ENCODE results near the gene CTNNA1. TPM values are rescaled to one million over a fixed set of nuclear protein-coding genes. Genes with fewer than 3 reads are reported as not detected.

Gene CTNNA1
- total and polyA plus RNA-seq, 9 of the 15 experiments (the other 6 are each of a cell fraction or from before 2014, with no cell fraction given), result 29.6 to 117 (median 89.1) TPM

GRCh38 chr5:138961221-138961620, 208.0 kb downstream of the CTNNA1 start (continued):
- no peak for TF ChIP-seq HMBOX1 (IDR thresholded peaks at IDR 0.05)
- TF ChIP-seq MYBL2 (IDR thresholded peaks at IDR 0.05; ENCODE audit: low read depth), result no peak
- TF ChIP-seq MYBL2 (CRISPR knock-in tag; IDR thresholded peaks at IDR 0.05; ENCODE audit: borderline replicate concordance), result no peak
- no peak for TF ChIP-seq MBD2 (IDR thresholded peaks at IDR 0.05; ENCODE audit: borderline replicate concordance, low read depth)
- no peak for TF ChIP-seq MYC (IDR thresholded peaks at IDR 0.05; ENCODE audit: low read depth, low read length)
- TF ChIP-seq MYC (CRISPR knock-in tag; IDR thresholded peaks at IDR 0.05; ENCODE audit: borderline replicate concordance, low read depth), result no peak
- TF ChIP-seq KLF6 (CRISPR knock-in tag; IDR thresholded peaks at IDR 0.05; ENCODE audit: borderline replicate concordance), result no peak
- TF ChIP-seq ZNF695 (CRISPR knock-in tag; IDR thresholded peaks at IDR 0.05), result no peak

GRCh38 chr5:138961729-138962128, 208.5 kb downstream of the CTNNA1 start:
- Histone ChIP-seq H3K27ac (ENCODE audit: extremely low read depth, low read depth, low read length) (no peak overlapping the region), H4K20me1 (replicated peaks; ENCODE audit: control insufficient read depth, insufficient read depth, low read length) (peaks cover 4% of the 10 kb centered on the region; the same call in 1 of the 2 replicates), H3K4me3 (no peak overlapping the region), H3K79me2 (ENCODE audit: control insufficient read depth, insufficient read depth, low read length) (no peaks in the 10 kb centered on the region), H3K9me3 (replicated peaks; ENCODE audit: control insufficient read depth, insufficient read depth, low read depth, low read length) (no peaks in the 10 kb centered on the region), H3K4me1 (replicated peaks in 1 of 2; ENCODE audit: control insufficient read depth in 2 of 2, insufficient read depth in 2 of 2, low read length in 2 of 2) (no peaks in the 10 kb centered on the region), H3K27me3 (ENCODE audit: control insufficient read depth in 2 of 2, insufficient read depth in 2 of 2, low read length in 2 of 2) (no peaks in the 10 kb centered on the region), H2AFZ (ENCODE audit: low read depth, low read length) (no peak overlapping the region), H3K4me2 (ENCODE audit: insufficient read depth, low read length) (no peak overlapping the region), H3K9ac (ENCODE audit: insufficient read depth in 1 of 2, low read depth in 2 of 2, low read length in 2 of 2) (no peak overlapping the region), H3K36me3 (ENCODE audit: control insufficient read depth, insufficient read depth, low read length) (no peaks in the 10 kb centered on the region), H3K9me1 (ENCODE audit: control insufficient read depth, insufficient read depth, low read length) (no peaks in the 10 kb centered on the region)
- WGBS (ENCODE audit: insufficient coverage, low coverage, missing lambda C conversion rate), result 29% methylated on average over 1 of the region's 1 CpG
- ATAC-seq, result no peak
- TF ChIP-seq ZC3H4 (CRISPR knock-in tag; IDR thresholded peaks at IDR 0.05; ENCODE audit: borderline replicate concordance), result no peak
- no peak for TF ChIP-seq POLR2AphosphoS2 (IDR thresholded peaks at IDR 0.05; ENCODE audit: low read length)
- TF ChIP-seq XRCC3 (IDR thresholded peaks at IDR 0.05), result no peak
- TF ChIP-seq SP1 (CRISPR knock-in tag; IDR thresholded peaks at IDR 0.05), result no peak
- no peak for TF ChIP-seq ZNF707 (CRISPR knock-in tag; conservative IDR thresholded peaks at IDR 0.05)
- no peak for TF ChIP-seq CBFA2T3 (IDR thresholded peaks at IDR 0.05)
- POLR2A ChIA-PET, result interaction anchor here (0.6 to 1.6 kb wide), 2 partner anchors 11 to 24 kb away, joined by 4 to 6 read pairs; no protein-coding TSS in a partner anchor
- in situ Hi-C loops (cut with MboI) (no loop called here), intact Hi-C loops (cut with micrococcal nuclease) (no loop called here)
- CTCF ChIA-PET (ENCODE audit: low intra/inter-chr PET ratio), result no interaction called here
- no peak for FAIRE-seq
- no TSS peak for BruUV-seq (replicated peaks)
- no peak for DNase-seq (ENCODE audit: extremely low read depth in 1 of 4, low spot score in 3 of 4)

Measured in K562 (cell line).